ENCODE data around the gene XIAP. TPM values are rescaled to one million over a fixed set of nuclear protein-coding genes. Genes with fewer than 3 reads are reported as not detected.
A peak's percentile ranks its signal among the peaks of the same experiment; 100 is the strongest.

Gene XIAP
- total and polyA plus RNA-seq, 9 of the 15 experiments (the other 6 are each of a cell fraction or from before 2014, with no cell fraction given), result 5.7 to 40.5 (median 19.8) TPM

DNA sequence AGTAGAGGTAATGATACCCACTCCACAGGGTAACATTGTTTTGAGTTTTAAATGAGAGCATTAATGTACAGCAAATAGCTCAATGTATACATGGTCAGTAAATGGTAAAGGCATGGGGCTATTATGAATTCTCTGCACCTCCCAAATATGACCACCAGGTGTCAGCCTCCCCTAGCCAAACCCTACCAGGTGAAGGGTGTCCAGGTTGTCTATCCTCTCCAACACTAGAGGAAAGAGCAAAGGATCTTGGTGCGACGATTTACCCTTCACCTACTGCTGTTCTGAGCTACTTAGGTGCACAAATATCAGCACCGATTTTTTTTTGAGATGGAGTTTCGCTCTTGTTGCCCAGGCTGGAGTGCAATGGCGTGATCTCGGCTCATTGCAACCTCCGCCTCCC lies 26.5 kb upstream of the XIAP start (continued):
- TF ChIP-seq, protein P1, sequence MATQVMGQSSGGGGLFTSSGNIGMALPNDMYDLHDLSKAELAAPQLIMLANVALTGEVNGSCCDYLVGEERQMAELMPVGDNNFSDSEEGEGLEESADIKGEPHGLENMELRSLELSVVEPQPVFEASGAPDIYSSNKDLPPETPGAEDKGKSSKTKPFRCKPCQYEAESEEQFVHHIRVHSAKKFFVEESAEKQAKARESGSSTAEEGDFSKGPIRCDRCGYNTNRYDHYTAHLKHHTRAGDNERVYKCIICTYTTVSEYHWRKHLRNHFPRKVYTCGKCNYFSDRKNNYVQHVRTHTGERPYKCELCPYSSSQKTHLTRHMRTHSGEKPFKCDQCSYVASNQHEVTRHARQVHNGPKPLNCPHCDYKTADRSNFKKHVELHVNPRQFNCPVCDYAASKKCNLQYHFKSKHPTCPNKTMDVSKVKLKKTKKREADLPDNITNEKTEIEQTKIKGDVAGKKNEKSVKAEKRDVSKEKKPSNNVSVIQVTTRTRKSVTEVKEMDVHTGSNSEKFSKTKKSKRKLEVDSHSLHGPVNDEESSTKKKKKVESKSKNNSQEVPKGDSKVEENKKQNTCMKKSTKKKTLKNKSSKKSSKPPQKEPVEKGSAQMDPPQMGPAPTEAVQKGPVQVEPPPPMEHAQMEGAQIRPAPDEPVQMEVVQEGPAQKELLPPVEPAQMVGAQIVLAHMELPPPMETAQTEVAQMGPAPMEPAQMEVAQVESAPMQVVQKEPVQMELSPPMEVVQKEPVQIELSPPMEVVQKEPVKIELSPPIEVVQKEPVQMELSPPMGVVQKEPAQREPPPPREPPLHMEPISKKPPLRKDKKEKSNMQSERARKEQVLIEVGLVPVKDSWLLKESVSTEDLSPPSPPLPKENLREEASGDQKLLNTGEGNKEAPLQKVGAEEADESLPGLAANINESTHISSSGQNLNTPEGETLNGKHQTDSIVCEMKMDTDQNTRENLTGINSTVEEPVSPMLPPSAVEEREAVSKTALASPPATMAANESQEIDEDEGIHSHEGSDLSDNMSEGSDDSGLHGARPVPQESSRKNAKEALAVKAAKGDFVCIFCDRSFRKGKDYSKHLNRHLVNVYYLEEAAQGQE (IDR thresholded peaks at IDR 0.05; ENCODE audit: borderline replicate concordance), result peak; percentile 85
- TF ChIP-seq, protein P1 (CRISPR knock-in tag; IDR thresholded peaks at IDR 0.05; ENCODE audit: low read depth), result no peak
- TF ChIP-seq ZNF175 (CRISPR knock-in tag; IDR thresholded peaks at IDR 0.05; ENCODE audit: low read depth), result no peak
- TF ChIP-seq, protein P2, sequence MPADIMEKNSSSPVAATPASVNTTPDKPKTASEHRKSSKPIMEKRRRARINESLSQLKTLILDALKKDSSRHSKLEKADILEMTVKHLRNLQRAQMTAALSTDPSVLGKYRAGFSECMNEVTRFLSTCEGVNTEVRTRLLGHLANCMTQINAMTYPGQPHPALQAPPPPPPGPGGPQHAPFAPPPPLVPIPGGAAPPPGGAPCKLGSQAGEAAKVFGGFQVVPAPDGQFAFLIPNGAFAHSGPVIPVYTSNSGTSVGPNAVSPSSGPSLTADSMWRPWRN (IDR thresholded peaks at IDR 0.05; ENCODE audit: low read depth), result no peak
- no peak for TF ChIP-seq MEIS2 (IDR thresholded peaks at IDR 0.05; ENCODE audit: partially characterized antibody)
